SJSA1 (cell line): Measurements from ENCODE around the gene GGT5. TPM values are rescaled to one million over a fixed set of nuclear protein-coding genes. Genes with fewer than 3 reads are reported as not detected.
"Not testable (repeated sequence)": the region's sequence is repeated elsewhere in the genome, so short reads cannot be mapped to it uniquely, and the experiment has no call there.

Experiments used
- DNase-seq, 2 experiments: peaks; one replicate each; pipeline ENCODE4 v3.0.0-alpha.2; 2015 to 2020; ENCODE audit warnings: low spot score in 2 of 2, low read depth in 1 of 2
- H3K27ac ChIP-seq: fragments of 250-450 bp; sonication (Bioruptor Pico); 2 replicates; pipeline ENCODE4 v1.5.1; 2020; ENCODE audit warnings: mild to moderate bottlenecking, moderate library complexity
- H3K27me3 ChIP-seq: fragments of 250-450 bp; sonication (Bioruptor Pico); replicated peaks from 2 replicates; pipeline ENCODE4 v1.5.1; 2020; ENCODE audit warnings: mild to moderate bottlenecking, moderate library complexity
- H3K36me3 ChIP-seq: fragments of 250-450 bp; sonication (Bioruptor Pico); 2 replicates; pipeline ENCODE4 v1.5.1; 2020; ENCODE audit warnings: mild to moderate bottlenecking
- H3K4me1 ChIP-seq: fragments of 250-450 bp; sonication (Bioruptor Pico); replicated peaks from 2 replicates; pipeline ENCODE4 v1.6.1; 2021; ENCODE audit warnings: mild to moderate bottlenecking
- H3K4me3 ChIP-seq: fragments of 250-450 bp; sonication (Bioruptor Pico); 2 replicates; pipeline ENCODE4 v1.5.1; 2020; ENCODE audit warnings: mild to moderate bottlenecking
- H3K9me3 ChIP-seq: fragments of 250-450 bp; sonication (Bioruptor Pico); replicated peaks from 2 replicates; pipeline ENCODE4 v1.5.1; 2020; ENCODE audit warnings: mild to moderate bottlenecking
- total RNA-seq: library from RNA; depleted of rRNA; stranded (reverse); fragments of >200 nt; shearing (Covaris generic); gene quantifications from 2 replicates; pipeline ENCODE4 v1.2.3, GENCODE V29; 2014

The GGT5 gene
- total RNA-seq, 1 experiment from 2014 or later: 0.66 TPM

- no peak overlapping the region for H3K4me3 ChIP-seq
- no peaks in the 10 kb centered on the region for H3K9me3 ChIP-seq
- DNase-seq: no peak
- no peaks in the 10 kb centered on the region for H3K27me3 ChIP-seq
- no peaks in the 10 kb centered on the region for H3K36me3 ChIP-seq
- no peak overlapping the region for H3K27ac ChIP-seq
- 0 out of 2 replicates have a peak, but pooled peaks cover 2% of the 10 kb centered on the region for H3K4me1 ChIP-seq
Measured at GRCh38 chr22:24233235-24233634, 11.6 kb downstream of the GGT5 start.

DNA sequence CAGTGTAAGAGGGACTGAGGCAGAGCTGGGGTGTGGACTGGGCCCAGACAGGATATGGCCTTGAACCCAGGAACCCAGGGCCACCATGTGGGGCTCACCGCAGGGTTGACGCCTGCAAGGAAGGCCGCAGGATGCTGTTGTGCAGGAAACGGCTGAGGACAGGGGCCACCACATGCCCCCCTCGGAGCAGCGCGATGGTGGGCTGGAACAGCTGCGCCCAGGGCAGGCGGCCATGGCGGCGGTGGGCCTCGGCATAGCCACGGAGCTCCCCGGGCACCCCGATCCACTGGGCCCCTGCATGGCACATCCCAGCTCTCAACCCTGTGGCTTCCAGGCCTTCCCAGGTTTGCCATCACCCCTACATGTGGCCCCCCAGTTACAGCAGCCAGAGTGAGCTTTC, 12.2 kb downstream of the GGT5 start:
- Histone ChIP-seq H3K4me3 (no peak overlapping the region), H3K4me1 (no peaks in the 10 kb centered on the region), H3K27ac (no peak overlapping the region), H3K36me3 (no peaks in the 10 kb centered on the region), H3K9me3 (no peaks in the 10 kb centered on the region), H3K27me3 (no peaks in the 10 kb centered on the region)
- no peak for DNase-seq

DNA sequence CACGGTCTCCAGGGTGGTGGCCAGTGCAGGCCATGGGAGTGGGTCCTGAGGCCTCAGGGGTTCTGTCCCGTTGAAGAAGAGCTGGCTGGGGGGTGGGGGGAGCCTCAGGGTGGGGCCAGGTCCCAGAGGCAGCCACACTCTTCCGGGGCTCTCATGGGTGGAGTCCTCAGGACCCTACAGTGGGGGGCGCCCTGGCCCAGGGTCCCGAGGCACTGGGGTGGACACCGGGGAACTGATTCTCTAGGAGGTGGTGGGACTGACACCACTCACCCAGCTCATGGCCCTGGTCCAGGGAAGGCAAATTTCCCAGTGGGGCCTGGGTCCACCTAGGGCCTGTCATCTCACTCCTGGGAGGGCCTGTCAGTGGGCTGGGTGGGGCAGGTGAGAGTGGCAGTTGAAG, 12.8 kb downstream of the GGT5 start:
- H3K27me3 ChIP-seq: no peaks in the 10 kb centered on the region
- H3K27ac ChIP-seq: no peak overlapping the region
- H3K4me1 ChIP-seq: no peaks in the 10 kb centered on the region
- no peak for DNase-seq
- no peaks in the 10 kb centered on the region for H3K36me3 ChIP-seq
- H3K4me3 ChIP-seq: no peak overlapping the region
- no peaks in the 10 kb centered on the region for H3K9me3 ChIP-seq

DNA sequence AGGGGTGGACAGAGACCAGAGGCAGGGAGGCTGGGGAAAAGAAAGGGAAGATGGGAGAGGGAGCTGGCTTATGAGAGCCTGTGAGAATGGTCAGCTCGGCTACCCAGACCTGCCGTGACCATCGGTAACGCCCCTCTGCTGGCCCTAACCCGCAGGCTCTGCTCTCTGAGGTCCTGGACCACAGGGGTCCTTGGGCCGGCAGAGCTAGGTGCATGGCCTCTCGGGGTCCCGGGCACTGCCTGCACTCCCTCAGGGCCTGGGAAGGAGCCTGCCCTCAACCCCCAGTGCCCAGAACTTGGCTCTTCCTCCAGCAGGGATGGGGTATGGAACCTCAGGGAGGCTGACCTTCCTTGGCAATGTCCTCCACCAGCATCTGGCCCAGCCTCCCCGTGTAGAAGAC, 13.2 kb downstream of the GGT5 start:
- Histone ChIP-seq H3K27me3 (no peaks in the 10 kb centered on the region), H3K27ac (no peak overlapping the region), H3K4me3 (no peak overlapping the region), H3K9me3 (no peaks in the 10 kb centered on the region), H3K36me3 (no peaks in the 10 kb centered on the region), H3K4me1 (no peaks in the 10 kb centered on the region)
- DNase-seq: no peak

DNA sequence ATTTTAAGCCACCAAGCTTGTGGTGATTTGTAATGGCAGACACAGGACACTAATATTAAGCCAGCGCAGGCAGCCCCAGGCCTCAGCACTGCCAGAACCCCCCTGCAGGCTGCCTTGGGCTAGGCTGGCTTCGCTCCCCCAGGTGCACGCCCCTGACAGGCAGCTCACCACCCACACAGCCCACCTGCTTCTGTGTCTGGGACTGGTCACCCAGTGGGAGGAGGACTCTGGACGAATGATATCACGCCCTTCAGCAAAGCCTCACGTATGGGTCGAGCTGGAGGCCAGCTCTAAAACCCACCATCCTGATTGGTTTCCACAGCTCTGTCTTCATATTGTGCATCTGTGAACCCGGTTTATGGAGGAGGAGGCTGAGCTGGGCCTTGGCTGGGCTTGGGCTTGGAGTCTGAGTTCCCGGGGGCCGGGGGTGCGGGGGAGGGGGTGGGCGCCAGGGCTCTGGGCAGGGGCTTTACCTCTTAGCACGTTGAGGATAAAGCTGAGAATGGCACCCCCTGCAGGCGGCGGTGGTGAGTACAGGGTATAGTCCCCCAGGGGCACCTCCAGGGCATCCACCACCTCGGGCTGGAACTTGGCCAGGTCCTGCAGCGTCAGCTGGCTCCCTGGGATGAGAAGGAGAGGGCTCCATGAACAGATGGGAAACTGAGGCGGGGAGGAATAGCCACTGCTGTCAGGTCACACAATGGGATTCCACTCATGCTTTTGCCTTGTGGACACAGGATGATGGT, 13.8 kb downstream of the GGT5 start:
- Histone ChIP-seq H3K27ac (no peak overlapping the region), H3K9me3 (no peaks in the 10 kb centered on the region), H3K27me3 (no peaks in the 10 kb centered on the region), H3K4me1 (no peaks in the 10 kb centered on the region), H3K4me3 (no peak overlapping the region), H3K36me3 (no peaks in the 10 kb centered on the region)
- no peak for DNase-seq

- H3K4me3 ChIP-seq: no peak overlapping the region
- no peaks in the 10 kb centered on the region for H3K4me1 ChIP-seq
- H3K9me3 ChIP-seq: peaks cover 6% of the 10 kb centered on the region; the same call in 1 of the 2 replicates
- peaks cover 4% of the 10 kb centered on the region; the same call in 1 of the 2 replicates for H3K36me3 ChIP-seq
- H3K27me3 ChIP-seq: no peaks in the 10 kb centered on the region
- no peak overlapping the region for H3K27ac ChIP-seq
- no peak for DNase-seq
Measured at GRCh38 chr22:24225951-24226350, 18.9 kb downstream of the GGT5 start.

GRCh38 chr22:24225044-24225601, 19.8 kb downstream of the GGT5 start:
- no peaks in the 10 kb centered on the region for H3K4me1 ChIP-seq
- H3K27me3 ChIP-seq: no peaks in the 10 kb centered on the region
- no peak for DNase-seq
- H3K27ac ChIP-seq: no peak overlapping the region
- H3K4me3 ChIP-seq: no peak overlapping the region
- H3K9me3 ChIP-seq: peaks cover 6% of the 10 kb centered on the region; the same call in 1 of the 2 replicates
- H3K36me3 ChIP-seq: peaks cover 4% of the 10 kb centered on the region; the same call in 1 of the 2 replicates

DNA sequence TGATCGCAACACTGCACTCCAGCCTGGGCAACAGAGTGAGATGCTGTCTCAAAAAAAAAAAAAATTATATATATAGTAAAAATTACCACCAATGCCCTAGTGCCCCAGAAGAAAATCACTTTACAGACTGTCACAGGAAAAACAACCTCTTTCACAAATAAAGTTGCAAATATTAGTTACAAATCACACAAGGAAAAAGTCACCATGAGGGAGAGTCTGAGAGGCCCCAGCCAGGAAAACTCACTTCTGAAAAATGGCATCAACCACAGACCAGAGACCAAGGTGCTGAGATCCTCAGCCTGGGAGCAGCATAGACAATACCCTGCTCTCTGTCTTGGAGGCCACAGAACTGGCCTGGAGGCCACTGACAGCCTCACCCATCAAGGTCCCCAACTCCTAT, 20.4 kb downstream of the GGT5 start:
- H3K4me3 ChIP-seq: no peak overlapping the region
- no peaks in the 10 kb centered on the region for H3K4me1 ChIP-seq
- DNase-seq: no peak
- no peak overlapping the region for H3K27ac ChIP-seq
- peaks cover 4% of the 10 kb centered on the region; the same call in 1 of the 2 replicates for H3K36me3 ChIP-seq
- no peaks in the 10 kb centered on the region for H3K27me3 ChIP-seq
- peaks cover 6% of the 10 kb centered on the region; the same call in 1 of the 2 replicates for H3K9me3 ChIP-seq

- Histone ChIP-seq H3K4me1 (no peaks in the 10 kb centered on the region), H3K36me3 (peaks cover 1% of the 10 kb centered on the region; the same call in 1 of the 2 replicates), H3K4me3 (no peak overlapping the region), H3K27ac (no peak overlapping the region), H3K27me3 (no peaks in the 10 kb centered on the region), H3K9me3 (peaks cover 1% of the 10 kb centered on the region; the same call in 1 of the 2 replicates)
- DNase-seq: no peak
Measured at GRCh38 chr22:24219750-24220149, 25.1 kb downstream of the GGT5 start.

- Histone ChIP-seq H3K27me3 (no peaks in the 10 kb centered on the region), H3K4me3 (no peak overlapping the region), H3K36me3 (no peaks in the 10 kb centered on the region), H3K4me1 (no peaks in the 10 kb centered on the region), H3K27ac (no peak overlapping the region), H3K9me3 (no peaks in the 10 kb centered on the region)
- no peak for DNase-seq
Measured at GRCh38 chr22:24217384-24217783, 27.5 kb downstream of the GGT5 start.

DNA sequence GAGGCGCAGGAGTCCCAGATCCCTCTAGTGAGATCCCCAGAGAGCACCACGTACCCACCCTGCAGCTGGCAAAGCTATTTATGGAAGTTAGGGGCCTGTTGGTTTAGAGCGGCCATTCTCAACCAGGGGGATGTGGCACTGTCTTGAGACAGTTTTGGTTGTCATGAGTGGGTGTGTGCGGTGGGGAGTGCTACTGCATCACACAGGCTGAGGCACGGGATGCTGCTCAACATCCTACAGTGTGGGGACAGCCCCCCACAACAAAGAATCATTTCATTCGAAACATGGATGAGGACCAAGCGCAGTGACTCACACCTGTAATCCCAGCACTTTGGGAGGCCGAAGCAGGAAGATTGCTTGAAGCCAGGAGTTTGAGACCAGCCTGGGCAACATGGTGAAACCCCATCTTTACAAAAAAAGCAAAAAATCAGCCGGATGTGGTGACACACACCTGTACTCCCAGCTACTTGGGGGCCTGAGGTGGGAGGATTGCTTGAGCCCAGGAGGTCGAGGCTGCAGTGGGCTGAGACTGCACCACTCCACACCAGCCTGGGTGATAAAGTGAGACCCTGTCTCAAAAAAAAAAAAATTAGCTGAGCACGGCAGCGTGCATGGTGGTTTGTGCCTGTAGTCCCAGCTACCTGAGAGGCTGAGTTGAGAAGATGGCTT, 28.2 kb downstream of the GGT5 start:
- DNase-seq: no peak
- no peaks in the 10 kb centered on the region for H3K27me3 ChIP-seq

DNA sequence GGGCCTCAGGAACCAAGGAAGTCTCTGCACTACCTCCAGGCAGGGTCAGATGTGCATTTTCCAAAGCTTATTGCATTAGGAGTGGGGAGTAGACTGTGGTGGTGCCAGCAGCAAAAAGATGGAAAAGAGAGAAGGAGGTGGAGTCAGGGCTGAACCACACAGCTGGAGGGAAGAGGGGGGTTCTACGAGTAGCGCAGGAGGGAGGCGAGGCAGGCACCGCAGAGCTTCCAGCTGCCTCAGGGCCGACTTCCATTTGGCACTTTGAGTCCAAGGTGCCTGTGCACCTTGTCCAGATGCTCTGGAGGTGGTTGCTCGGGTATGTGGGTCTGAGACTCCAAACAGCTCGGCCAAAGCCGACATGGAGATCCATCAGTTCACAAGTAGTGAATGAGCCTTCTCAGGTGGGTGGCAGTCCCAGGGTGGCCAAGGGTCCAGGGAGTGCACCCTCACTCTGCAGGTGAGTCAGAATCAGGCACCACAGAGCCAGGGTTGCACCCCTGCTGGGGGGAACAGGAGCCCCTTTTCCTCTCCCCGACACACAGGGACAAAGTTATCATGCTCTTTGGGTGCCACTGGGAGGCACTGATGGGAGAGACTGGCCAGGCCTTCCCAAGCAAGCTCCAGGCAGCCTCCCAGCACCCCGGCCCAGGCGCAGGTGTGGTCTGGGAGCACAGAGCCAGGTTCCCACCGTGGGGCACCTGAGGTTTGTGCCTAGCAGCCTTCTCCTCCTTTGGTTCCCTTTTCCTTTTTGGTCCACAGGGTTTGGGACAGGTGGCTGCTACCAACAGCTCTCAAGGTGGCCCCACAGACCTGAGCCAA, 30.2 kb downstream of the GGT5 start:
- no peak for DNase-seq
- H3K36me3 ChIP-seq: no peaks in the 10 kb centered on the region
- no peak overlapping the region for H3K4me3 ChIP-seq
- H3K4me1 ChIP-seq: peaks cover 6% of the 10 kb centered on the region
- H3K27me3 ChIP-seq: no peaks in the 10 kb centered on the region
- no peaks in the 10 kb centered on the region for H3K9me3 ChIP-seq
- no peak overlapping the region for H3K27ac ChIP-seq

More for the DNA sequence above, 28.2 kb downstream of the GGT5 start:
- H3K4me3 ChIP-seq: no peak overlapping the region
- no peaks in the 10 kb centered on the region for H3K4me1 ChIP-seq
- H3K36me3 ChIP-seq: no peaks in the 10 kb centered on the region
- H3K27ac ChIP-seq: no peak overlapping the region
- no peaks in the 10 kb centered on the region for H3K9me3 ChIP-seq

DNA sequence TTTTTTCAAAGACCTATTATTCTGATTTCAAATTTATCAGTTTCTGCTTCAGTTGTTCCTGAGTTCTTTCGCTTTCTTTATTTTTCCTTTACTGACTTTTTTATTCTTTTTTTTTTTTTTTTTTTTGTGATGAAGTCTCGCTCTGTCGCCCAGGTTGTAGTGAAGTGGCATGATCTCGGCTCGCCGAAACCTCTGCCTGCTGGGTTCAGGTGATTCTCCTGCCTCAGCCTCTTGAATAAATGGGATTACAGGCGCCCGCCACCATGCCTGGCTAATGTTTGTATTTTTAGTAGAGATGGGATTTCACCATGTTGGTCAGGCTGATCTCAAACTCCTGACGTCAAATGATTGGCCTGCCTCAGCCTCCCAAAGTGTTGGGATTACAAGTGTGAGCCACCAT, 31.8 kb downstream of the GGT5 start:
- not testable (repeated sequence) for H3K9me3 ChIP-seq, H3K36me3 ChIP-seq, H3K4me3 ChIP-seq, H3K27ac ChIP-seq, H3K27me3 ChIP-seq, DNase-seq
- H3K4me1 ChIP-seq: peaks cover 21% of the 10 kb centered on the region
